K562 (cell line): ENCODE measurements around the gene VSIG2. TPM values are rescaled to one million over a fixed set of nuclear protein-coding genes. Genes with fewer than 3 reads are reported as not detected.

Experiments used
- ATAC-seq: fragments of 200-7000 bp; cut with Tn5 transposase; 3 replicates; pipeline ENCODE4 v1.9.1; 2020; ENCODE audit warnings: moderate library complexity
- BruUV-seq: library from RNA; stranded (reverse); fragments of 400-500 nt; replicated peaks from 2 replicates; lab custom pipeline; 2021; lab: Mats Ljungman, UMichigan
- CTCF ChIA-PET: fragments of 300-600 bp; formaldehyde crosslinking; extraction: SDS; loops from one replicate; lab custom pipeline; 2021; ENCODE audit warnings: low intra/inter-chr PET ratio; lab: Yijun Ruan, JAX
- POLR2A ChIA-PET: fragments of 300-600, 350-650 bp; sonication (Branson Sonifier 250); formaldehyde crosslinking; extraction: SDS; loops from one replicate; lab custom pipeline; 2021; ENCODE audit warnings: antibody characterized with exemption, inconsistent platforms; lab: Yijun Ruan, JAX
- DNase-seq, 4 experiments: peaks; one replicate each; pipeline versions ENCODE4 v3.0.0 to v3.0.0-alpha.2; 2011 to 2018; ENCODE audit warnings: low spot score in 3 of 4, mixed read lengths in 3 of 4; ENCODE audit errors: extremely low read depth in 1 of 4
- FAIRE-seq: peaks from 2 replicates; lab custom pipeline; 2011; peaks lifted over from hg19 to GRCh38; lab: Jason Lieb, UNC
- H2AFZ ChIP-seq: 2 replicates; pipeline ENCODE4 v1.6.0; 2011; ENCODE audit warnings: low read depth, low read length, control low read depth, inconsistent platforms
- H3K27ac ChIP-seq: fragments of 200-600 bp; 3 replicates; pipeline ENCODE4 v1.8.0; 2011; ENCODE audit warnings: low read depth, mild to moderate bottlenecking, control low read depth, inconsistent platforms, low read length, moderate library complexity, mixed read lengths; ENCODE audit errors: extremely low read depth
- H3K27me3 ChIP-seq, 2 experiments: fragments of 300-600 bp in 1 of 2; 2 replicates in 1 of 2; 3 replicates in 1 of 2; pipeline versions ENCODE4 v1.6.0 to v1.8.0; 2011; ENCODE audit warnings: inconsistent platforms in 2 of 2, low read length in 2 of 2, mild to moderate bottlenecking in 1 of 2, mixed read lengths in 1 of 2, moderate library complexity in 1 of 2; ENCODE audit not compliant: control insufficient read depth in 2 of 2, insufficient read depth in 2 of 2
- H3K36me3 ChIP-seq: fragments of 300-600 bp; 3 replicates; pipeline ENCODE4 v1.8.0; 2011; ENCODE audit warnings: mild to moderate bottlenecking, low read length, inconsistent platforms; ENCODE audit not compliant: control insufficient read depth, insufficient read depth
- H3K4me1 ChIP-seq, 2 experiments: fragments of 200-600 bp in 1 of 2; replicated peaks in 1 of 2; 2 replicates in 1 of 2; 3 replicates in 1 of 2; pipeline versions ENCODE4 v1.5.1 to v1.8.0; 2011; ENCODE audit warnings: inconsistent platforms in 2 of 2, low read length in 2 of 2, mild to moderate bottlenecking in 1 of 2, mixed read lengths in 1 of 2, moderate library complexity in 1 of 2; ENCODE audit not compliant: control insufficient read depth in 2 of 2, insufficient read depth in 2 of 2
- H3K4me2 ChIP-seq: 2 replicates; pipeline ENCODE4 v1.6.1; 2011; ENCODE audit warnings: low read length, control low read depth, inconsistent platforms, mixed read lengths; ENCODE audit not compliant: insufficient read depth
- H3K4me3 ChIP-seq: fragments of 200-600 bp; sonication (generic), shearing (Covaris generic); 2 replicates; pipeline ENCODE4 v1.5.1; 2016; ENCODE audit warnings: control low read depth, inconsistent platforms
- H3K79me2 ChIP-seq: fragments of 200-600 bp; 3 replicates; pipeline ENCODE4 v1.8.0; 2011; ENCODE audit warnings: low read length, inconsistent platforms; ENCODE audit not compliant: control insufficient read depth, insufficient read depth
- H3K9ac ChIP-seq, 2 experiments: 2 replicates each; pipeline versions ENCODE4 v1.6.0 to v1.6.1; 2011; ENCODE audit warnings: low read depth in 2 of 2, low read length in 2 of 2, control low read depth in 1 of 2, inconsistent platforms in 1 of 2, mild to moderate bottlenecking in 1 of 2, mixed read lengths in 1 of 2; ENCODE audit not compliant: insufficient read depth in 1 of 2
- H3K9me1 ChIP-seq: one replicate; pipeline ENCODE4 v1.6.0; 2011; ENCODE audit warnings: inconsistent platforms, mild to moderate bottlenecking, low read length, moderate library complexity; ENCODE audit not compliant: control insufficient read depth, insufficient read depth
- H3K9me3 ChIP-seq: replicated peaks from 2 replicates; pipeline ENCODE4 v1.5.1; 2011; ENCODE audit warnings: low read depth, low read length, inconsistent platforms; ENCODE audit not compliant: control insufficient read depth, insufficient read depth
- H4K20me1 ChIP-seq: replicated peaks from 2 replicates; pipeline ENCODE4 v1.6.1; 2011; ENCODE audit warnings: low read length, inconsistent platforms, mixed read lengths; ENCODE audit not compliant: control insufficient read depth, insufficient read depth
- GTF3C2 ChIP-seq: IDR thresholded peaks from 3 replicates; pipeline ENCODE4 v1.6.1; 2011; ENCODE audit warnings: borderline replicate concordance, mild to moderate bottlenecking, moderate library complexity; ENCODE audit not compliant: insufficient read length; ENCODE audit errors: extremely low read depth
- IRF2 ChIP-seq: sonication (generic); formaldehyde crosslinking; IDR thresholded peaks from 2 replicates; pipeline ENCODE4 v1.8.1; 2022; ENCODE audit warnings: mild to moderate bottlenecking, missing genetic modification reagents
- PHF8 ChIP-seq: fragments of 200-600 bp; sonication (generic); IDR thresholded peaks from 2 replicates; pipeline ENCODE4 v1.6.1; 2012; ENCODE audit warnings: mixed run types, mild to moderate bottlenecking, inconsistent platforms, low read length, moderate library complexity, borderline replicate concordance
- SRSF9 ChIP-seq: fragments of 200-400 bp; formaldehyde crosslinking; IDR thresholded peaks from 2 replicates; pipeline ENCODE4 v1.6.1; 2017; ENCODE audit warnings: low read depth, low read length, borderline replicate concordance
- USF2 ChIP-seq: sonication (generic); formaldehyde crosslinking; IDR thresholded peaks from 2 replicates; pipeline ENCODE4 v1.5.0; 2020; ENCODE audit warnings: missing genetic modification reagents
- VEZF1 ChIP-seq: fragments of 200-800 bp; sonication (Bioruptor generic); IDR thresholded peaks from 2 replicates; pipeline ENCODE4 v1.6.1; 2017; ENCODE audit warnings: missing genetic modification characterization, missing compliant biosample characterization
- ZNF134 ChIP-seq: fragments of 250-450 bp; sonication (Bioruptor Pico); conservative IDR thresholded peaks from 2 replicates; pipeline ENCODE4 v1.4.0; 2020
- ZNF263 ChIP-seq: sonication (generic); formaldehyde crosslinking; IDR thresholded peaks from 2 replicates; pipeline ENCODE4 v1.8.0; 2022; ENCODE audit warnings: mild to moderate bottlenecking, missing genetic modification reagents, borderline replicate concordance
- WGBS: fragments of 100-300 bp; shearing (Covaris generic); methylation state at CpG from one replicate; pipeline ENCODE4 v1.1.6; 2016; ENCODE audit warnings: low coverage, mixed read lengths; ENCODE audit not compliant: insufficient coverage; ENCODE audit errors: missing lambda C conversion rate; 5-methylcytosine and 5-hydroxymethylcytosine counted together
- in situ Hi-C: fragments of 300-500 bp; cut with MboI; formaldehyde crosslinking; loops from 4 replicates; pipeline ENCODE4 v1.15.0; 2018; ENCODE audit warnings: inconsistent platforms, mixed read lengths
- intact Hi-C: fragments of 100-400 bp; cut with micrococcal nuclease; formaldehyde crosslinking; loops from 2 replicates; pipeline ENCODE4 v1.14.2; 2022
- polyA plus RNA-seq, 8 experiments: library from polyadenylated mRNA; depleted of rRNA in 4 of 8; stranded (reverse) in 5 of 8; unstranded in 3 of 8; fragments of >200 nt; fragmentation: Nextera tagmentation in 2 of 8; fragmentation: Illumina TruSeq in 1 of 8; extraction: Ambion mirVana in 2 of 8; extraction: Trizol in 1 of 8; gene quantifications; 2 replicates each; pipeline versions ENCODE4 v1.2.1 to v1.2.3, GENCODE V29; 2011 to 2014; ENCODE audit warnings: inconsistent platforms in 1 of 8, missing spikeins in 1 of 8
- total RNA-seq, 7 experiments: library from RNA; depleted of rRNA in 6 of 7; stranded (reverse); fragments of >200 nt in 6 of 7; fragmentation: Illumina TruSeq in 2 of 7; extraction: Trizol in 2 of 7; gene quantifications; 2 replicates each; pipeline versions ENCODE4 v1.2.1 to v1.2.3, GENCODE V29; 2011 to 2021; ENCODE audit warnings: low replicate concordance in 1 of 7

Gene VSIG2
- total and polyA plus RNA-seq, 9 of the 15 experiments (the other 6 are each of a cell fraction or from before 2014, with no cell fraction given), result not detected

GRCh38 chr11:124718801-124719200 is 33.3 kb downstream of the VSIG2 start:
- Histone ChIP-seq H3K36me3 (no peaks in the 10 kb centered on the region), H3K4me1 (peaks cover 0 to 7% of the 10 kb centered on the region in 2 experiments; a peak in 1 of 5 replicates), H3K4me3 (no peak overlapping the region), H3K79me2 (no peaks in the 10 kb centered on the region), H2AFZ (no peak overlapping the region), H3K27ac (no peak overlapping the region), H3K9me3 (no peaks in the 10 kb centered on the region), H3K9ac (no peak overlapping the region), H4K20me1 (no peaks in the 10 kb centered on the region), H3K9me1 (no peaks in the 10 kb centered on the region), H3K27me3 (peaks cover 58 to 70% of the 10 kb centered on the region in 2 experiments), H3K4me2 (no peak overlapping the region)
- ChIA-PET POLR2A (no interaction called here), CTCF (no interaction called here)
- DNase-seq (no peak), ATAC-seq (no peak), FAIRE-seq (no peak)
- BruUV-seq, result no TSS peak
- no peak for TF ChIP-seq ZNF134 (CRISPR knock-in tag)
- peak; percentile 8; the same call in 1 of the 2 replicates for TF ChIP-seq USF2 (CRISPR knock-in tag)
- 8% methylated on average over 14 of the region's 14 CpGs for WGBS
- in situ Hi-C loops (no loop called here), intact Hi-C loops (no loop called here)

GRCh38 chr11:124717786-124718651 is 34.0 kb downstream of the VSIG2 start:
- no peak overlapping the region for H3K4me2 ChIP-seq
- FAIRE-seq (no peak), DNase-seq (no peak), ATAC-seq (no peak; the same call in 1 of the 3 replicates)
- H3K36me3 ChIP-seq, result no peaks in the 10 kb centered on the region
- in situ Hi-C loops, result no loop called here
- no TSS peak for BruUV-seq
- intact Hi-C loops, result no loop called here
- H3K4me3 ChIP-seq, result no peak overlapping the region
- H3K27ac ChIP-seq, result no peak overlapping the region
- no peaks in the 10 kb centered on the region for H3K79me2 ChIP-seq
- H4K20me1 ChIP-seq, result no peaks in the 10 kb centered on the region
- peaks cover 0 to 7% of the 10 kb centered on the region in 2 experiments; a peak in 1 of 5 replicates for H3K4me1 ChIP-seq
- ChIA-PET CTCF (no interaction called here), POLR2A (no interaction called here)
- H3K9ac ChIP-seq, result peak overlapping the region in 1 of 2 experiments; percentile 17; a peak in 1 of 4 replicates
- H3K9me3 ChIP-seq, result no peaks in the 10 kb centered on the region
- H2AFZ ChIP-seq, result no peak overlapping the region
- H3K9me1 ChIP-seq, result no peaks in the 10 kb centered on the region
- WGBS, result 8% methylated on average over 35 of the region's 45 CpGs
- H3K27me3 ChIP-seq, result peaks cover 58 to 63% of the 10 kb centered on the region in 2 experiments
- TF ChIP-seq IRF2 (no peak), SRSF9 (no peak), VEZF1 (peak; percentile 43; the same call in 1 of the 2 replicates), PHF8 (no peak), GTF3C2 (no peak), ZNF263 (no peak)
